ENCODE results near the gene LRFN2.

The LRFN2 gene

DNA sequence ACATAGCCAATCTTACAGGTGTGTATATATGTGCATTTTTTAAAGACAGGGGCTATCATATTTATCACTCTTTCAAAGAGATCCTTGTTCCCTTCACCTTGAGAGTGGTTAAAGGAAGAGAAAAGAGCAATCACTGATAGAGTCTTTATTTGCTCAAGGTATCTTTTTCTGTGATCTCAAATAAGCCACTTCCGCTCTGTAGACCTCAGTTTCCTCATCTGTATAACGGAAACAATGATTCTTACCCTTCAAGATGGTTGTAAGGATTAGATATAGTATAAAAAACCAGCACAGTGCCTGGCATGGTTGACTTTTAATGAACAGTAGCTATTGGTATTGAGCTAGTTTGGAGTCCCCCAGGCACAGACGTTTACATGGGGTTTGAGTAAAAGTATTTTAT lies 10.1 kb upstream of the LRFN2 start:
- no peak overlapping the region for H3K9ac ChIP-seq (ENCODE audit: low read depth in 1 of 2, low read length in 2 of 2)
- no peaks in the 10 kb centered on the region for H3K9me3 ChIP-seq (ENCODE audit: control insufficient read depth in 1 of 2, low read length in 2 of 2)
- H3K4me1 ChIP-seq (ENCODE audit: control insufficient read depth in 1 of 2, insufficient read depth in 2 of 2, low read length in 2 of 2), result no peaks in the 10 kb centered on the region
- H3K36me3 ChIP-seq (ENCODE audit: control insufficient read depth in 1 of 2, insufficient read depth in 2 of 2, low read length in 2 of 2), result no peaks in the 10 kb centered on the region
- no peak overlapping the region for H3K4me3 ChIP-seq (ENCODE audit: low read depth in 1 of 2, low read length in 2 of 2)
- H3K27ac ChIP-seq (ENCODE audit: low read depth, low read length), result no peak overlapping the region
- H3K27me3 ChIP-seq (ENCODE audit: control insufficient read depth in 1 of 2, insufficient read depth in 2 of 2, low read length in 2 of 2), result peaks cover 8 to 25% of the 10 kb centered on the region in 2 donors

DNA sequence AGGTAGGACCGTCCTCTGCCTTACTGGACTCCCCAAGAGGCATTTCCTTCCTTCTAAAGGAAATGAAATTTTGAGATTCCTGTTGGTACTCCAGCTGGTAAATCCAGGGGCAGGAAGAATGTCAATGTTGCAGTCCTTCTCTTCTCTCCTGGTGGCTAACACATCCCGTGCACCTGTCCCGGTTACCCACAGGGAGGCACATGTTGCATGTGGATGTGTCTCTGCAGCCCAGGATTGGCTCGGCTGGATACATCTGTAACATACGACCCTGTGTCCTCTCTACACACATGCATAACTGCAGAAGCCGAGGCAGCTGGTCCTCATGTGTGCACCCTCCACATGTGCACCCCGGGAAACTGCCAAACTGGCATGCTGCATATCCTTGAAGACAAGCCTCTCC lies 1.3 kb upstream of the LRFN2 start:
- Histone ChIP-seq H3K36me3 (ENCODE audit: control insufficient read depth in 1 of 2, insufficient read depth in 2 of 2, low read length in 2 of 2) (no peaks in the 10 kb centered on the region), H3K27ac (ENCODE audit: low read depth, low read length) (no peak overlapping the region), H3K4me1 (ENCODE audit: control insufficient read depth in 1 of 2, insufficient read depth in 2 of 2, low read length in 2 of 2) (peaks cover 5 to 8% of the 10 kb centered on the region in 2 donors), H3K9me3 (ENCODE audit: control insufficient read depth in 1 of 2, low read length in 2 of 2) (no peaks in the 10 kb centered on the region), H3K27me3 (ENCODE audit: control insufficient read depth in 1 of 2, insufficient read depth in 2 of 2, low read length in 2 of 2) (peaks cover 25 to 41% of the 10 kb centered on the region in 2 donors), H3K9ac (ENCODE audit: low read depth in 1 of 2, low read length in 2 of 2) (no peak overlapping the region), H3K4me3 (ENCODE audit: low read depth in 1 of 2, low read length in 2 of 2) (no peak overlapping the region)

DNA sequence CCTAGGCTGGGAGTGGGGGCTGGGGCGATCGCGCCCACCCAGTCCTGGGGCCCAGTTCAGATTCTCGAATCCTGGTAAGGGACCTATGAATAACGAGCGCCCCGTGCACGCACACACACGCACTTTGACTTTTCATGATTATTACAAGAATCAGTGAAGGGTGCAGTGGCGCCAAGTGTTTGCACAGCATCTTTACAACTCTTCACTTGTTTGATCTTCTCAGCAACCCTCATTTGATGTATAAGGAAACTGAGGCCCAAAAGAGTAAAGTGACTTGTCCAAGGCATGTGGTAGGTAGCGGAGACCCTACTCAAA lies 863 bp upstream of the LRFN2 start:
- H3K9me3 ChIP-seq (ENCODE audit: control insufficient read depth in 1 of 2, low read length in 2 of 2), result no peaks in the 10 kb centered on the region
- no peaks in the 10 kb centered on the region for H3K36me3 ChIP-seq (ENCODE audit: control insufficient read depth in 1 of 2, insufficient read depth in 2 of 2, low read length in 2 of 2)
- H3K9ac ChIP-seq (ENCODE audit: low read depth in 1 of 2, low read length in 2 of 2), result no peak overlapping the region
- no peak overlapping the region for H3K27ac ChIP-seq (ENCODE audit: low read depth, low read length)
- H3K4me3 ChIP-seq (ENCODE audit: low read depth in 1 of 2, low read length in 2 of 2), result peak overlapping the region in 1 of 2 donors; percentile 76
- peaks cover 25 to 41% of the 10 kb centered on the region in 2 donors for H3K27me3 ChIP-seq (ENCODE audit: control insufficient read depth in 1 of 2, insufficient read depth in 2 of 2, low read length in 2 of 2)
- H3K4me1 ChIP-seq (ENCODE audit: control insufficient read depth in 1 of 2, insufficient read depth in 2 of 2, low read length in 2 of 2), result peaks cover 5 to 8% of the 10 kb centered on the region in 2 donors

- H3K36me3 ChIP-seq (ENCODE audit: control insufficient read depth in 1 of 2, insufficient read depth in 2 of 2, low read length in 2 of 2), result no peaks in the 10 kb centered on the region
- H3K9me3 ChIP-seq (ENCODE audit: control insufficient read depth in 1 of 2, low read length in 2 of 2), result no peaks in the 10 kb centered on the region
- peak overlapping the region; percentile 60 to 76 for H3K4me3 ChIP-seq (ENCODE audit: low read depth in 1 of 2, low read length in 2 of 2)
- peaks cover 5 to 8% of the 10 kb centered on the region in 2 donors for H3K4me1 ChIP-seq (ENCODE audit: control insufficient read depth in 1 of 2, insufficient read depth in 2 of 2, low read length in 2 of 2)
- H3K27ac ChIP-seq (ENCODE audit: low read depth, low read length), result no peak overlapping the region
- peaks cover 25 to 41% of the 10 kb centered on the region in 2 donors for H3K27me3 ChIP-seq (ENCODE audit: control insufficient read depth in 1 of 2, insufficient read depth in 2 of 2, low read length in 2 of 2)
- no peak overlapping the region for H3K9ac ChIP-seq (ENCODE audit: low read depth in 1 of 2, low read length in 2 of 2)
Measured at GRCh38 chr6:40586369-40587201, 579 bp downstream of the LRFN2 start.

- H3K9me3 ChIP-seq (ENCODE audit: control insufficient read depth in 1 of 2, low read length in 2 of 2), result no peaks in the 10 kb centered on the region
- no peak overlapping the region for H3K9ac ChIP-seq (ENCODE audit: low read depth in 1 of 2, low read length in 2 of 2)
- no peaks in the 10 kb centered on the region for H3K36me3 ChIP-seq (ENCODE audit: control insufficient read depth in 1 of 2, insufficient read depth in 2 of 2, low read length in 2 of 2)
- H3K4me3 ChIP-seq (ENCODE audit: low read depth in 1 of 2, low read length in 2 of 2), result no peak overlapping the region
- H3K27me3 ChIP-seq (ENCODE audit: control insufficient read depth in 1 of 2, insufficient read depth in 2 of 2, low read length in 2 of 2), result peaks cover 25 to 37% of the 10 kb centered on the region in 2 donors
- peaks cover 5 to 8% of the 10 kb centered on the region in 2 donors for H3K4me1 ChIP-seq (ENCODE audit: control insufficient read depth in 1 of 2, insufficient read depth in 2 of 2, low read length in 2 of 2)
- no peak overlapping the region for H3K27ac ChIP-seq (ENCODE audit: low read depth, low read length)
Measured at GRCh38 chr6:40585651-40586269, 1.4 kb downstream of the LRFN2 start.

GRCh38 chr6:40585223-40585622 lies 1.9 kb downstream of the LRFN2 start:
- H3K9ac ChIP-seq (ENCODE audit: low read depth in 1 of 2, low read length in 2 of 2), result no peak overlapping the region
- H3K36me3 ChIP-seq (ENCODE audit: control insufficient read depth in 1 of 2, insufficient read depth in 2 of 2, low read length in 2 of 2), result no peaks in the 10 kb centered on the region
- H3K4me1 ChIP-seq (ENCODE audit: control insufficient read depth in 1 of 2, insufficient read depth in 2 of 2, low read length in 2 of 2), result peaks cover 5 to 8% of the 10 kb centered on the region in 2 donors
- no peak overlapping the region for H3K4me3 ChIP-seq (ENCODE audit: low read depth in 1 of 2, low read length in 2 of 2)
- H3K27ac ChIP-seq (ENCODE audit: low read depth, low read length), result no peak overlapping the region
- H3K9me3 ChIP-seq (ENCODE audit: control insufficient read depth in 1 of 2, low read length in 2 of 2), result no peaks in the 10 kb centered on the region
- peaks cover 25 to 36% of the 10 kb centered on the region in 2 donors for H3K27me3 ChIP-seq (ENCODE audit: control insufficient read depth in 1 of 2, insufficient read depth in 2 of 2, low read length in 2 of 2)

DNA sequence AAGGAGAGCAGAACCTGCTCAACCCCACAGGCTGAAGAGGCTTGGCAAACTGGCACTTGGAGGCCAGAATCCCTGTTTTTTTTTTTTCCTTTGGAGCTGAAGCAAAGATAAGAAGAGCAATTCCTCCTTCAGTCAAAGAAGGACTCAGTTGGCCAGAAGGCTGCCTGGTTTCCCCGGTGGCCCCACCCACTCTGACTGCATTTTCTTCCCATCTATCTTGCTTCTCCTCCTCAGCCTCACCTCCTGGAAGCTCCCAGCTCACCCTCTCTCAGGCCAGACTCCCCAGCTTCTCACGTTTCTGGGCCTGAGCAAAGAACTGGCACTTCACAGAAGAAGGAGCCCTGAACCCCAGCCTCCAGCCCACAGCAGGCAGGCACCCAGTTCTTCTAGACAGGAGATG lies 2.4 kb downstream of the LRFN2 start:
- no peak overlapping the region for H3K4me3 ChIP-seq (ENCODE audit: low read depth in 1 of 2, low read length in 2 of 2)
- H3K27ac ChIP-seq (ENCODE audit: low read depth, low read length), result no peak overlapping the region
- H3K9me3 ChIP-seq (ENCODE audit: control insufficient read depth in 1 of 2, low read length in 2 of 2), result no peaks in the 10 kb centered on the region
- H3K9ac ChIP-seq (ENCODE audit: low read depth in 1 of 2, low read length in 2 of 2), result no peak overlapping the region
- peaks cover 5 to 8% of the 10 kb centered on the region in 2 donors for H3K4me1 ChIP-seq (ENCODE audit: control insufficient read depth in 1 of 2, insufficient read depth in 2 of 2, low read length in 2 of 2)
- H3K27me3 ChIP-seq (ENCODE audit: control insufficient read depth in 1 of 2, insufficient read depth in 2 of 2, low read length in 2 of 2), result peaks cover 25 to 35% of the 10 kb centered on the region in 2 donors
- no peaks in the 10 kb centered on the region for H3K36me3 ChIP-seq (ENCODE audit: control insufficient read depth in 1 of 2, insufficient read depth in 2 of 2, low read length in 2 of 2)

GRCh38 chr6:40583709-40584108 lies 3.5 kb downstream of the LRFN2 start:
- H3K9me3 ChIP-seq (ENCODE audit: control insufficient read depth in 1 of 2, low read length in 2 of 2), result no peaks in the 10 kb centered on the region
- H3K36me3 ChIP-seq (ENCODE audit: control insufficient read depth in 1 of 2, insufficient read depth in 2 of 2, low read length in 2 of 2), result no peaks in the 10 kb centered on the region
- peaks cover 5 to 8% of the 10 kb centered on the region in 2 donors for H3K4me1 ChIP-seq (ENCODE audit: control insufficient read depth in 1 of 2, insufficient read depth in 2 of 2, low read length in 2 of 2)
- H3K4me3 ChIP-seq (ENCODE audit: low read depth in 1 of 2, low read length in 2 of 2), result no peak overlapping the region
- no peak overlapping the region for H3K27ac ChIP-seq (ENCODE audit: low read depth, low read length)
- H3K27me3 ChIP-seq (ENCODE audit: control insufficient read depth in 1 of 2, insufficient read depth in 2 of 2, low read length in 2 of 2), result peaks cover 23 to 28% of the 10 kb centered on the region in 2 donors
- no peak overlapping the region for H3K9ac ChIP-seq (ENCODE audit: low read depth in 1 of 2, low read length in 2 of 2)

GRCh38 chr6:40582892-40583291 lies 4.3 kb downstream of the LRFN2 start:
- H3K9ac ChIP-seq (ENCODE audit: low read depth in 1 of 2, low read length in 2 of 2), result no peak overlapping the region
- no peaks in the 10 kb centered on the region for H3K36me3 ChIP-seq (ENCODE audit: control insufficient read depth in 1 of 2, insufficient read depth in 2 of 2, low read length in 2 of 2)
- no peaks in the 10 kb centered on the region for H3K9me3 ChIP-seq (ENCODE audit: control insufficient read depth in 1 of 2, low read length in 2 of 2)
- peaks cover 17 to 24% of the 10 kb centered on the region in 2 donors for H3K27me3 ChIP-seq (ENCODE audit: control insufficient read depth in 1 of 2, insufficient read depth in 2 of 2, low read length in 2 of 2)
- H3K27ac ChIP-seq (ENCODE audit: low read depth, low read length), result no peak overlapping the region
- no peak overlapping the region for H3K4me3 ChIP-seq (ENCODE audit: low read depth in 1 of 2, low read length in 2 of 2)
- peaks cover under 1 to 5% of the 10 kb centered on the region in 2 donors for H3K4me1 ChIP-seq (ENCODE audit: control insufficient read depth in 1 of 2, insufficient read depth in 2 of 2, low read length in 2 of 2)

DNA sequence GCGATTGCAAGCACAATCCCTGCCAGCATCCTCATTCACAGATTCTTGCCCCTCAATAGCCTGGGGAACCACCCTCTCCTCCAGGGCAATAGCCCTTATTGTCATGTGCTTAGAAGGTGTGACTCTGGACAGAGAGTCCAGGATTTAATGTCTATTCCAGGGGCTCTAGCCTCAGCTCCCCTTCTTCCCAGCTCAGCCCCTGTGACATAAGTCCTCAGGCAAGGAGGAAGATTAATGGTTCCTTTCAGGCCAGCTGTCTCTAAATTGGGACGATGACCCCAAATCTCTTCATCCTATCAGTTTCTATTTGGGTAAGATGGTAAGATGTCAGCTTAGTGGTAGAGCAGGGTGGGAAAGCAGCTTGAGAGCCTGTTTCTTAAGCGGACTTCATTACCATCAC lies 8.1 kb downstream of the LRFN2 start:
- Histone ChIP-seq H3K27ac (ENCODE audit: low read depth, low read length) (no peak overlapping the region), H3K9ac (ENCODE audit: low read depth in 1 of 2, low read length in 2 of 2) (no peak overlapping the region), H3K9me3 (ENCODE audit: control insufficient read depth in 1 of 2, low read length in 2 of 2) (no peaks in the 10 kb centered on the region), H3K4me1 (ENCODE audit: control insufficient read depth in 1 of 2, insufficient read depth in 2 of 2, low read length in 2 of 2) (no peaks in the 10 kb centered on the region), H3K36me3 (ENCODE audit: control insufficient read depth in 1 of 2, insufficient read depth in 2 of 2, low read length in 2 of 2) (no peaks in the 10 kb centered on the region), H3K27me3 (ENCODE audit: control insufficient read depth in 1 of 2, insufficient read depth in 2 of 2, low read length in 2 of 2) (no peaks in the 10 kb centered on the region), H3K4me3 (ENCODE audit: low read depth in 1 of 2, low read length in 2 of 2) (no peak overlapping the region)
